Measurements from ENCODE around the gene RNF215.

Gene RNF215

DNA sequence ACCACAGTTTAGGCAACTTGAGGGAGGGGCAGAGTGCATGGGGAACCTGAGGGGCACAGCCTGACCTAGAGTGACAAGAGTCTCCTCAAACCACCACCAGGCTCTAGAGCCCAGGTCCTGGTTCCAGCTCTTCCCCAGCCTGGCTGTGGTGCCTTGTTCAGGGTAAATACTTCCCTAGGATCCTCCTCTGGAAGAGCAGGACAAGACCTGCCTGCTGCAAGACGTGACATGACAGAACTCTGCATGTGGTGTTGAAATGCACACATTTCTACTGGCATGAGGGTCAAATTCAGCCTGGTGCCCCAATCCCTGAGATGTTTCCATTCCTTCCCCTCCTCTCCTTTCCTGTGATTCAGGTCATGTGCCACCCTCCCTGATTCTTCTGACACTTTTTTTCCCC is 12.9 kb upstream of the RNF215 start:
- H3K4me3 ChIP-seq (ENCODE audit: low read depth in 1 of 2, low read length in 1 of 2), result no peak overlapping the region
- peaks cover 3 to 8% of the 10 kb centered on the region in 2 experiments for H3K4me1 ChIP-seq (ENCODE audit: control insufficient read depth in 1 of 2, insufficient read depth in 1 of 2, low read depth in 1 of 2, low read length in 1 of 2)
- peaks cover 55% of the 10 kb centered on the region for H3K27me3 ChIP-seq
- no peaks in the 10 kb centered on the region for H3K9me3 ChIP-seq
- no peak overlapping the region for H3K27ac ChIP-seq
- TF ChIP-seq, protein P1, sequence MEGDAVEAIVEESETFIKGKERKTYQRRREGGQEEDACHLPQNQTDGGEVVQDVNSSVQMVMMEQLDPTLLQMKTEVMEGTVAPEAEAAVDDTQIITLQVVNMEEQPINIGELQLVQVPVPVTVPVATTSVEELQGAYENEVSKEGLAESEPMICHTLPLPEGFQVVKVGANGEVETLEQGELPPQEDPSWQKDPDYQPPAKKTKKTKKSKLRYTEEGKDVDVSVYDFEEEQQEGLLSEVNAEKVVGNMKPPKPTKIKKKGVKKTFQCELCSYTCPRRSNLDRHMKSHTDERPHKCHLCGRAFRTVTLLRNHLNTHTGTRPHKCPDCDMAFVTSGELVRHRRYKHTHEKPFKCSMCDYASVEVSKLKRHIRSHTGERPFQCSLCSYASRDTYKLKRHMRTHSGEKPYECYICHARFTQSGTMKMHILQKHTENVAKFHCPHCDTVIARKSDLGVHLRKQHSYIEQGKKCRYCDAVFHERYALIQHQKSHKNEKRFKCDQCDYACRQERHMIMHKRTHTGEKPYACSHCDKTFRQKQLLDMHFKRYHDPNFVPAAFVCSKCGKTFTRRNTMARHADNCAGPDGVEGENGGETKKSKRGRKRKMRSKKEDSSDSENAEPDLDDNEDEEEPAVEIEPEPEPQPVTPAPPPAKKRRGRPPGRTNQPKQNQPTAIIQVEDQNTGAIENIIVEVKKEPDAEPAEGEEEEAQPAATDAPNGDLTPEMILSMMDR (IDR thresholded peaks at IDR 0.05), result no peak
- no peaks in the 10 kb centered on the region for H3K36me3 ChIP-seq

DNA sequence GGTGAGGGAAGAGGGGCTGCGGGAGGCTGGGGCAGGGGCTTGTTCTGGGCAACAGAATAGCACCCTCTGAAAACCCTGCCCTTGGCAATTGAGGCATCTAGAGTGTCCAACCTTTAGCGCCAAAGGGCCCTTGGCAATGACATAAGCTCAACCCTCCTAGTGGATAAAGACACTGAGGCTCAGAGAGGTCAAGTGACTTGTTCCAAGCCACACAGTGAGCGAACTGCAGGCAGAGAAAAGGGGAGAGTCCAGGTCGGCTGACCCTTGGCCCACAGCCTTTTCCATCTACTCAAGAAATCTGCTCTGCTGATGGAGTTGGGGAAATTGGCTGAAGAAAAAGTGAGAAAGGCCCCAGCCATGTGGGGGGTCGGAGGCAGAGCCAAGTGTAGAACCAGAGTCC is 12.5 kb upstream of the RNF215 start:
- Histone ChIP-seq H3K27ac (no peak overlapping the region), H3K4me3 (ENCODE audit: low read depth in 1 of 2, low read length in 1 of 2) (no peak overlapping the region), H3K4me1 (ENCODE audit: control insufficient read depth in 1 of 2, insufficient read depth in 1 of 2, low read depth in 1 of 2, low read length in 1 of 2) (peaks cover 3 to 8% of the 10 kb centered on the region in 2 experiments), H3K27me3 (peaks cover 59% of the 10 kb centered on the region), H3K9me3 (no peaks in the 10 kb centered on the region), H3K36me3 (no peaks in the 10 kb centered on the region)
- TF ChIP-seq, protein P1 (IDR thresholded peaks at IDR 0.05), result no peak

DNA sequence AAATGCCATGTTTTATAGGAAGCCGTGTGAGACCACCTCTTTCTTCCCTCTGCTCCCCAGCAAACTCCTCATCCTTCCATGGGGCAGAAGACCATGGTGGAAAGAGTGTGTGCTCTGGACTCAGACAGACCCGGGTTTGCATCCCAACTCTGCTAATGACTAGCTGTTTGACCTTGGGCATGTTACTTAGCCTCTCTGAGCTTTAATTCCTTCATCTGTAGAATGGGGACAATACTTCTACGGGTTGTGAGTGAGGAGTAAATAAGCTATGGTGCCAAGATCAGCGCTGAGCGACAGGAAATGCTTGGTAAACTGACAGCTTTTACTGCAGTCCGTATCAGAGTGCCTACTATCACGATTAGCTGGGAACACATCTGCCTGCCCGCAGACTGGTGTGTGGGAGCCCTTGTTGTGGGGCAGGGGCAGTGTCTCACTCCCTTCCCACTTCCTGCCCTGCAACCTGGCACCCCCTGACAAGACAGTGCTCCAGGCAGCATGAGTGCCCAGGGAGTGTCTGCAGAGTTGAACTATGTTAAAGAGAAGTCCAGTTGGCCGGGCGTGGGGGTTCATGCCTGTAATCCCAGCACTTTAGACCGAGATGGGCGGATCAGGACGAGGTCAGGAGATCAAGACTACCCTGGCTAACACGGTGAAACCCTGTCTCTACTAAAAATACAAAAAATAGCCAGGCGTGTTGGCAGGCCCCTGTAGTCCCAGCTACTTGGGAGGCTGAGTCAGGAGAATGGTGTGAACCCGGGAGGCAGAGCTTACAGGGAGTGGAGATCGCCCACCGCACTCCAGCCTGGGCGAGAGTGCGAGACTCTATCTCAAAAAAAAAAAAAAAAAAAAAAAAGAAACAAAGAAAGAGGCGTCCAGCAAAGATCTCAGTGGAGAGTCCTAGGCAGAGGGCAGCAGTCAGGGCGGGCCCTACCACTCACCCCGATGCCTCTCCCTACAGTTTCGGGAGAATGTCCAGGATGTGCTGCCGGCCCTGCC is 11.8 kb upstream of the RNF215 start:
- no peak overlapping the region for H3K4me3 ChIP-seq (ENCODE audit: low read depth in 1 of 2, low read length in 1 of 2)

DNA sequence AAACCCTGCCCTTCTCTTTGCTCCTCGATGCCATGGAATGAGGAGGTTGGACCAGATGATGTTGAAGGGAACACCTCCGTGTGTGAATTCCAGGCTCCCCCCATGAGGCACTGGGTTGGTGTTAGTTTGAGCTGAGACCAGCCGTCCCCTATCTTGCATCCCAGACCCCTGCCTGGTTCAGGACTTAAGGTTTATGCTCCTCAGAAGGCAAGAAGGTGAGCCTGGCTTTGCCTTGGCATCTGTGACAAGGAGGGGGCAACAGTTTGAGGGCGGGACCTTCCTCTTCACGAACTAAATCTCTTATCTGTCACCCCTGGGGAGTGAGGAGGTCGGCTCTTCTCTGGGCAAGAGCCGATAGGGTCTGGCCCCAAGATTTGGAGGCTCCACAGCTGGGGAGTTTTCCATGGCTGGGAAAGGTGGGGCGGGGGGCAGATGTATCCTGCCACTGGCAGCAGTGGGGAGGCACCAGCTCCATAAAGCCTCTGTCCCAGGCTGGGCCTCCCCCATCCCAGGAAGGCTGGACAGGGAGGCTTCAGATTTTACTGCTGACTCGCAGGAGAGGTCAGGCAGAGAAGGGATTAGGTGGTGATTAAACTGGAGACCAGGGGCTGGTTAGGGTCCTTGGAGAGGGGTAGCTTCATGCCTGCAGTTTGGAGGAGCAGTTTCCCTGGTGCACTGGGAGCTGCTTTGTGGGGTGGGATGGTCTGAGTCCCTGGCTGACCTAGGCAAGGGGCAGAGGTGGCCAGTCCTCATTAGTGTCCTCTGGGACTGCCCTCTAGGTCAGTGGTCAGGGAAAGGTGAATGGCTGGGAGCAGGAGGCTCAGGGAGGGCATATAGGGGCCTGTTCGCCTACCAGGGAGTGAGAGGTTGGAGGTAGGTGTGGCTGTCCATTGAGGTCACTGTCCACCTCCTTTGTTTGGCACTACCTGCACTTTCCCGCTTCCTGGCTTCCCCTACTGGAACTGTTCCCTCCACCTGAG is 10.7 kb upstream of the RNF215 start:
- Histone ChIP-seq H3K4me3 (ENCODE audit: low read depth in 1 of 2, low read length in 1 of 2) (no peak overlapping the region), H3K27ac (no peak overlapping the region), H3K9me3 (no peaks in the 10 kb centered on the region), H3K36me3 (no peaks in the 10 kb centered on the region), H3K4me1 (ENCODE audit: control insufficient read depth in 1 of 2, insufficient read depth in 1 of 2, low read depth in 1 of 2, low read length in 1 of 2) (peaks cover 3 to 8% of the 10 kb centered on the region in 2 experiments), H3K27me3 (peaks cover 60% of the 10 kb centered on the region)
- TF ChIP-seq, protein P1 (IDR thresholded peaks at IDR 0.05), result no peak

More for the DNA sequence above, 11.8 kb upstream of the RNF215 start:
- H3K4me1 ChIP-seq (ENCODE audit: control insufficient read depth in 1 of 2, insufficient read depth in 1 of 2, low read depth in 1 of 2, low read length in 1 of 2), result peaks cover 3 to 8% of the 10 kb centered on the region in 2 experiments
- H3K27ac ChIP-seq, result no peak overlapping the region
- no peaks in the 10 kb centered on the region for H3K9me3 ChIP-seq
- peaks cover 60% of the 10 kb centered on the region for H3K27me3 ChIP-seq
- TF ChIP-seq, protein P1 (IDR thresholded peaks at IDR 0.05), result no peak
- H3K36me3 ChIP-seq, result no peaks in the 10 kb centered on the region

DNA sequence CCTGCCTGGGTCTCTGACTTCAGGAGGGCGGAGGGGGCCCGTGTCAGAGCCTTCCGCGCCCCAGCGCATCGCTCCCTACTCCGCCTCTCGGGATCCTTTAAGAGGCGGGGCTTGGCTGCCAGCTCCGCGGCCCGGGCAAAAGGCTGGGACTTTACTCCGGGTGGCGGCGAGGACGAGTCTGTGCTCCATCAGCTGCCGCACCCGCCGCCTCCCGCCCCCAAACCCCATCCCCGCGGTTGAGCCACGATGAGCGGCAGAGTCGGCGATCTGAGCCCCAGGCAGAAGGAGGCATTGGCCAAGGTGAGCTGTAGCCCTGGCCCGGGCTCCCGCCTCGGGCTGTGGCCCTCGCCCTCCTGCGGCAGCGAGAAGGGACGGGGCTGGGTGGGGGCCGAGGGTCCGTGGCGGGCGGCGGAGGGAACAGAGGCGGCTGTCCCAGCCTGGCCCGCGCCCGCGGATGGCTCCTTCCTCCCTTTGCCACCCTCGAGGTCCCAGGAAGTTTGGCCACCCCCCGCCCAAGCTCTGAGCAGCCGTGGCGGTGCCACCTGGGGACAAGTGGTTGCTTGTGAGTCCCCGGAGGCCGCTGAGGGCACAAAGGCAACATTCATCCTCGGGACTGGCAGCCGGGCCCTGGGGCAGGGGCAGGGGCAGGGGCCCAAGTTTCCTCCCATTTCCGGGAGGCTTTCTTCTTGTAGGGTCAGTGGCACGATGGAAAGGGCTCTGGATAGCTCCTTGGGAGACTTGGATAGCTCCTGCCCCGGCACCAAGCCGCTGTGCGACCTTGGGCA is 9.9 kb upstream of the RNF215 start, which contains the start of gene SEC14L2:
Gene SEC14L2, plus strand, starts transcription at position 148 of the 785 bp plus-strand sequence. Its CDS starts 99 bp downstream, at position 247.
- H3K4me1 ChIP-seq (ENCODE audit: control insufficient read depth in 1 of 2, insufficient read depth in 1 of 2, low read depth in 1 of 2, low read length in 1 of 2), result peaks cover 3 to 8% of the 10 kb centered on the region in 2 experiments
- peaks cover 60% of the 10 kb centered on the region for H3K27me3 ChIP-seq
- no peak within 1 kb of the TSS for H3K4me3 ChIP-seq (ENCODE audit: low read depth in 1 of 2, low read length in 1 of 2)
- H3K9me3 ChIP-seq, result no peaks in the 10 kb centered on the region
- no peak within 1 kb of the TSS for H3K27ac ChIP-seq
- TF ChIP-seq, protein P1 (IDR thresholded peaks at IDR 0.05), result no peak
- H3K36me3 ChIP-seq, result no peaks in the 10 kb centered on the region
